Mucosa of rectum (tissue), 2 donors: ENCODE measurements around the gene TANGO6.
"Not testable (repeated sequence)": the region's sequence is repeated elsewhere in the genome, so short reads cannot be mapped to it uniquely, and the experiment has no call there.

Source experiments
- H3K27ac ChIP-seq, 2 donors: one replicate each; pipeline ENCODE4 v1.7.0; 2013; ENCODE audit warnings: inconsistent platforms in 2 of 2, low read depth in 2 of 2, low read length in 2 of 2
- H3K27me3 ChIP-seq, 2 donors: one replicate each; pipeline ENCODE4 v1.7.0; 2013; ENCODE audit warnings: low read length in 2 of 2; ENCODE audit not compliant: control insufficient read depth in 2 of 2, insufficient read depth in 2 of 2
- H3K36me3 ChIP-seq, 2 donors: one replicate each; pipeline ENCODE4 v1.7.0; 2013; ENCODE audit warnings: low read length in 2 of 2; ENCODE audit not compliant: control insufficient read depth in 2 of 2, insufficient read depth in 2 of 2
- H3K4me1 ChIP-seq, 2 donors: one replicate each; pipeline ENCODE4 v1.7.0; 2013; ENCODE audit warnings: low read length in 2 of 2, mild to moderate bottlenecking in 1 of 2; ENCODE audit not compliant: control insufficient read depth in 2 of 2, insufficient read depth in 2 of 2
- H3K4me3 ChIP-seq, 2 donors: one replicate each; pipeline ENCODE4 v1.7.0; 2013; ENCODE audit warnings: low read length in 2 of 2
- H3K9ac ChIP-seq, 2 donors: one replicate each; pipeline ENCODE4 v1.7.0; 2013; ENCODE audit warnings: low read length in 2 of 2, low read depth in 1 of 2, mild to moderate bottlenecking in 1 of 2
- H3K9me3 ChIP-seq, 2 donors: one replicate each; pipeline ENCODE4 v1.7.0; 2013; ENCODE audit warnings: low read length in 2 of 2; ENCODE audit not compliant: control insufficient read depth in 2 of 2
- donor health status: healthy.
- donor health status: Normal muscosa, but diverticular disease.

The TANGO6 gene

DNA sequence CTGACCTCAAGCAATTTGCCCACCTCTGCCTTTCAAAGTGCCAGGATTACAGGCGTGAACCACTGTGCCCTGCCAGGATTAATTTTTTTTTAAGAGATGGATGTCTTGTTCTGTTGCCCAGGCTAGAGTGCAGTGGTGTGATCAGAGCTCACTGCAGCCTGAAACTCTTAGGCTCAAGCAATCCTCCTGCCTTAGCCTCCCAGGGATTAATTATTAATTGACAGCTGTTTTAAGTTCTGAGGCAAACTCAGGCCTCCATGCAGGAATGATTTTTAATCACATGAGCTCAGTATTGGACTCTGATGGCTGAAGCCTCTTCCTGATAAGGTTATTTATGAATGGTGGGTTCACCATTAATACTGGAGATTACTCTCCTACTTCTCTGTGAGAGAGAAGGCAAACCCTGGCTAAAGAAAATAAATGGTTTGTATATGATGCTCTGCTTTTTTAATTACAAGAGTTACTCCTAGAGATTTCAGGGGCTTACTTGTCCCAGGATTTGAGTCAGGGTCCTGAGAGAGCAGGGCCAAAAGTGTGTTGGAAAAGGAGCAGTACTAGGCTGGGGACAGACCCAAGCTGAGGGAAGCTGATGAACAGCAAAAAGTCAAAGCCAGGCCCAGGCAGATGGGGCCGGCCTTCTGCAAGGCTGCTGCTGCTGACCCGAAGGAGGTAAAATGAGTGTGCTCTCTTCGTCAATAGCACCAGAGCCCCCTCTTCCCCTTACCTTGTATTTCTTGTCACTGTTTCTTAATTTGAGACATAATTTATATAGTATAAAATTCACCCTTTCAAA is 205.2 kb downstream of the TANGO6 start:
- Histone ChIP-seq H3K9ac (no peak overlapping the region), H3K27ac (no peak overlapping the region), H3K4me1 (no peaks in the 10 kb centered on the region), H3K4me3 (no peak overlapping the region), H3K27me3 (no peaks in the 10 kb centered on the region), H3K9me3 (no peaks in the 10 kb centered on the region), H3K36me3 (no peaks in the 10 kb centered on the region)

DNA sequence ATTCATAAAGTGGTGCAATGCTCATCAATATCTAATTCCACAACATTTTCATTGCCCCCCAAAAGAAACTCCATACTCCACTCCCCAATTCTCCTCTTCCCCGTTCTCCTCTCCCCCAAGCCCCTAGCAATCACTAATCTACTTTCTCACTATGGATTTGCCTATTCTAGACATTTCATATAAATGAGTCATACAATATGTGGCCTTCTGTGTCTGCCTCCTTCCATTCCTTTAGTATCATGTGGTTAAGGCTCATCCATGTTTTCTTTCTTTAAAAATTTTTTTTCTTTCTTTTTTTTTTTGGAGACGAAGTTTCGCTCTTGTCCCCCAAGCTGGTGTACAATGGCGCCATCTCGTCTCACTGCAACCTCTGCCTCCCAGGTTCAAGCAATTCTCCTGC is 205.8 kb downstream of the TANGO6 start:
- H3K4me3 ChIP-seq = no peak overlapping the region
- no peaks in the 10 kb centered on the region for H3K27me3 ChIP-seq
- H3K9ac ChIP-seq = no peak overlapping the region
- H3K4me1 ChIP-seq = no peaks in the 10 kb centered on the region
- no peak overlapping the region for H3K27ac ChIP-seq
- H3K9me3 ChIP-seq = no peaks in the 10 kb centered on the region
- no peaks in the 10 kb centered on the region for H3K36me3 ChIP-seq

DNA sequence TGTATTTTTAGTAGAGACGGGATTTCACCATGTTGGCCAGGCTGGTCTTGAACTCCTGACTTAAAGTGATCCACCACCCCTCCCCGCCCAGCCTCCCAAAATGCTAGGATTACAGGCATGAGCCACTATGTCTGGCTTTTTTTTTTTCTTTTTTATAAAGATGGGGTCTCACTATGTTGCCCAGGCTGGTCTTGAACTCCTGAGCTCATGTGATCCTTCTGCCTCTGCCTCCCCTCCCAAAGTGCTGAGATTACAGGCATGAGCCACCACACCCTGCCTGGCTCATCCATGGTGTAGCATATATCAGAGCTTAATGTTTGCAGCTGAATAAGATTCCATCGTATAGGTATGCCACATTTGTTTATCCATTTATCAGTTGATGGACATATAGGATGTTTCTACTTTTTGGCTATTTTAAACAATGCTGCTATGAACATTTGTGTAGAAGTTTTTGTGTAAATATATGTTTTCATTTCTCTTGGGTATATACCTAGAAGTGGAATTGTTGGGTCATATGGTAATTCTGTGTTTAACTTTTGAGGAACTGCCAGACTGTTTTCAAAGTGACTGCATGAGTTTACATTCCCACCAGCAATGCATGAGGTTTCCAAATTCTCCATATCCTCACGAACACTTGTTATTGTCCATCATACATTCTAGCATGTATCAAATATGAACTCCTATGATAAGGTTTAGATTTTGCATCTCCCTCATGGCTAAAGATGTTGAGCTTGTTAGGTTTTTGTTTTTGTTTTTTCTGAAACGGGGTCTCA is 206.5 kb downstream of the TANGO6 start:
- Histone ChIP-seq H3K36me3 (no peaks in the 10 kb centered on the region), H3K9ac (no peak overlapping the region), H3K4me3 (no peak overlapping the region), H3K27me3 (no peaks in the 10 kb centered on the region), H3K4me1 (no peaks in the 10 kb centered on the region), H3K9me3 (no peaks in the 10 kb centered on the region), H3K27ac (no peak overlapping the region)

DNA sequence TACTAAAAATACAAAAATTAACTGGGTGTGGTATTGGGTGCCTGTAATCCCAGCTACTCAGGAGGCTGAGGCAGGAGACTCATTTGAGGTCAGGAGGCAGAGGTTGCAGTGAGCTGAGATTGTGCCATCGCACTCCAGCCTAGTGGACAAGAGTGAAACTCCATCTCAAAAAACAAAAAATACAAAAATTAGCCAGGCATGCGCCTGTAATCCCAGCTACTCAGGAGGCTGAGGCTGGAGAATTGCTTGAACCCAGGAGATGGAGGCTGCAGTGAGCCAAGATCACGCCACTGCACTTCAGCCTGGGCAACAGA is 208.1 kb downstream of the TANGO6 start:
- H3K4me1 ChIP-seq, H3K27ac ChIP-seq, H3K4me3 ChIP-seq, H3K27me3 ChIP-seq, H3K36me3 ChIP-seq, H3K9ac ChIP-seq, H3K9me3 ChIP-seq: not testable (repeated sequence)

- no peak overlapping the region for H3K9ac ChIP-seq
- H3K27me3 ChIP-seq = no peaks in the 10 kb centered on the region
- H3K36me3 ChIP-seq = no peaks in the 10 kb centered on the region
- H3K4me3 ChIP-seq = no peak overlapping the region
- H3K9me3 ChIP-seq = no peaks in the 10 kb centered on the region
- no peak overlapping the region for H3K27ac ChIP-seq
- H3K4me1 ChIP-seq = no peaks in the 10 kb centered on the region
These were observed 211.7 kb downstream of the TANGO6 start for GRCh38 chr16:69055008-69055407.

DNA sequence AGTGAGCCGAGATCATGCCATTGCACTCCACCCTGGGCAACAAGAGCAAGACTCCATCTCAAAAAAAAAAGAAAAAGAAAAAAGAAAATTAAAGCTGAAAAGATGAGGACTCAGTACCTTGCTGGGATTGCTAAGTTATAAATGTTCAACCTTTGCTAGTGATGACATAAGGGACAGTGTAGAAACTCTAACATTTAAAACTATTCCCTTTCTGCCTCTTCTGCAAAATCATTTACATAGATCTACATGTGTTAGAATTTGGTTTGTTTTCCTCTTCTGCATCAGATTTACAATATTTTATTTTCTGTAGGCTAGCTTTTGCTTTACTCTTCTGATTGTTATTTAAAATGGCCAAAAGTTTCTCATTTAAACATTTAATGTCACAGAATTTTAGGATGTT is 212.6 kb downstream of the TANGO6 start:
- Histone ChIP-seq H3K4me1 (no peaks in the 10 kb centered on the region), H3K27me3 (no peaks in the 10 kb centered on the region), H3K9me3 (no peaks in the 10 kb centered on the region), H3K36me3 (no peaks in the 10 kb centered on the region), H3K27ac (no peak overlapping the region), H3K4me3 (no peak overlapping the region), H3K9ac (no peak overlapping the region)

- no peaks in the 10 kb centered on the region for H3K36me3 ChIP-seq
- H3K9me3 ChIP-seq = no peaks in the 10 kb centered on the region
- no peak overlapping the region for H3K4me3 ChIP-seq
- H3K9ac ChIP-seq = no peak overlapping the region
- H3K27me3 ChIP-seq = no peaks in the 10 kb centered on the region
- H3K4me1 ChIP-seq = no peaks in the 10 kb centered on the region
- no peak overlapping the region for H3K27ac ChIP-seq
These were observed 213.1 kb downstream of the TANGO6 start for GRCh38 chr16:69056421-69056820.

- Histone ChIP-seq H3K27ac (no peak overlapping the region), H3K4me1 (no peaks in the 10 kb centered on the region), H3K36me3 (no peaks in the 10 kb centered on the region), H3K9ac (no peak overlapping the region), H3K9me3 (no peaks in the 10 kb centered on the region), H3K4me3 (no peak overlapping the region), H3K27me3 (no peaks in the 10 kb centered on the region)
These were observed 214.4 kb downstream of the TANGO6 start for GRCh38 chr16:69057400-69058378.

- not testable (repeated sequence) for H3K9me3 ChIP-seq, H3K36me3 ChIP-seq, H3K9ac ChIP-seq, H3K27me3 ChIP-seq, H3K27ac ChIP-seq, H3K4me1 ChIP-seq, H3K4me3 ChIP-seq
These were observed 220.2 kb downstream of the TANGO6 start for GRCh38 chr16:69063491-69063890.
